ENCODE data around the gene EIF4E1B. TPM values are rescaled to one million over a fixed set of nuclear protein-coding genes. Genes with fewer than 3 reads are reported as not detected.
A peak's percentile ranks its signal among the peaks of the same experiment; 100 is the strongest.

Gene EIF4E1B
- total RNA-seq, 4 donors from 2014 or later, result not detected

DNA sequence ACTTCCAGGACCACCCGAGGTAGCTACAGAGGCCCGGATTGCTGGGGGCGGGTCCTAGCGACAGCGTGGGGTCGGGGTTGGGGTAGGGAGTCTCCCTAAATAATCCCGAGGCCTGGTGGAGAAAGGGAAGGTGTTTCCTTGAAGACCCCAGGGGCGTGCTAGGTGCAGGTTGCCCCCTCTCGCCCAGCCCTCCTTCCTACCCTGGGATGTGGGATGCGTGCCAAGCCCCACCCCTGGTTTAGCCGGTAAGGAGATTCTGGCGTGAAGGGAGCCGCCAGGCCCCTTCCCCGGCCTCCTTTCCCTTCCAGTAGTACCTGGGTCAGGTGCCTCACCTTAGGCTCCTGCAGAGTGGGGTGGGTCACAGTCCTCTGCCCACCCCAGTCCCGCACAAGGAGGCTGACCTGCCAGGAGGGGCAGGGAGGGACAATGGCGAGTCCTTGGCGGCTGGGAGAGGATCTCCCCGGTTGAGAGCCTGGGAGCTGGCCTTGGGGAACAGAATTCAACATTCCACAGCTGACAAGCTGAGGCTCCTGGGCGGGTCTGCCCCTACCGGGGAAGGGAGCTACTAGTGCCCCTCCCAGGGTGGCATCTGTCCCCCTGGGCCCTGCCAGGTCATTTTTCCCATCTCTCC, 17.5 kb downstream of the EIF4E1B start:
- peak overlapping the region; percentile 80 to 87 (median 83) for H3K27ac ChIP-seq (replicated peaks in 1 of 4)

DNA sequence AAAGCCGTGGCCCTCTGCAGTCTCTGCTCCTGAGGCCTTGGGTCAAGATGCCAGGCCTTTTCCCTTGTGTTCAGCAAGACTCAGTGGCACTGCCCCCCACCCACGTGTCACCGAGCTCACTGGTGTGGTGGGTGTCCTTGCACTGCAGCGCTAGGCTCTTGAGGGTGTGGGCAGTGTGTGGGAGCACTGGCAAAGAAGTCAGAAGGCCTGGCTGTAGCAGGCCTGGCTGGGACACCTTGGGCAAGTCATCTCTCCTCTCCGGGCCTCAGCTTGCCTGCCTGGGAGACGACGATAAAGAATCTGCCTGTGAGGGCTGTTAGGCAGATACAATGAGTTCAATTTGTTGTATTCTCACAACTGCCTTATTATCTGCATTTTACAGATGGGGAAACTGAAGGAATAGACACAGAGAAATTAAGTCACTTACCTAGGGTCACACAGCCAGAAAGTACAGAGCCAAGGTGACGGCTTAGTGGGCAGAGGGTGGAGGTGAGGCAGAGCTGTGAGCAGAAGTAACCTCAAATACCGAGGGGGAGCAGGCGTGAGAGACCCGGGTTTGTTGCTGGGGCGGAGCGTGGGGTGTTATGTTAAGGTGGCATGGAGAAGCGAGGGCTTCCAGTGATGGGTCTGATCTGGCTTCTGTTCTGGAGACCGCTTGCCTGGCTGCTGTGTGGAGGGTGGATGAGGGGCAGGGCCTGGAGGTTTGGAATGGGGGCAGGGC, 18.2 kb downstream of the EIF4E1B start:
- TF ChIP-seq POLR2AphosphoS5 (IDR thresholded peaks at IDR 0.05), result no peak
- no peak for TF ChIP-seq EP300 (IDR thresholded peaks at IDR 0.05)
- no peak for TF ChIP-seq POLR2A (IDR thresholded peaks at IDR 0.05; ENCODE audit: low read depth)

More for the DNA sequence above, 17.5 kb downstream of the EIF4E1B start:
- intact Hi-C loops (cut with DNase I), result loop anchor here (2.0 to 5.0 kb wide), 2 partner anchors 73 to 106 kb away; no protein-coding TSS in a partner anchor
- Histone ChIP-seq H3K36me3 (peaks cover 0 to 9% (median 4%) of the 10 kb centered on the region in 4 donors), H3K4me3 (peak overlapping the region; percentile 78 to 85 (median 84)), H3K9me3 (no peaks in the 10 kb centered on the region), H3K27me3 (no peaks in the 10 kb centered on the region), H3K4me1 (peaks cover 17 to 47% (median 39%) of the 10 kb centered on the region in 4 donors)
- no peak for TF ChIP-seq EP300 (IDR thresholded peaks at IDR 0.05)
- no peak for TF ChIP-seq POLR2AphosphoS5 (IDR thresholded peaks at IDR 0.05)
- TF ChIP-seq POLR2A (IDR thresholded peaks at IDR 0.05; ENCODE audit: low read depth), result no peak
- TF ChIP-seq, protein P1, sequence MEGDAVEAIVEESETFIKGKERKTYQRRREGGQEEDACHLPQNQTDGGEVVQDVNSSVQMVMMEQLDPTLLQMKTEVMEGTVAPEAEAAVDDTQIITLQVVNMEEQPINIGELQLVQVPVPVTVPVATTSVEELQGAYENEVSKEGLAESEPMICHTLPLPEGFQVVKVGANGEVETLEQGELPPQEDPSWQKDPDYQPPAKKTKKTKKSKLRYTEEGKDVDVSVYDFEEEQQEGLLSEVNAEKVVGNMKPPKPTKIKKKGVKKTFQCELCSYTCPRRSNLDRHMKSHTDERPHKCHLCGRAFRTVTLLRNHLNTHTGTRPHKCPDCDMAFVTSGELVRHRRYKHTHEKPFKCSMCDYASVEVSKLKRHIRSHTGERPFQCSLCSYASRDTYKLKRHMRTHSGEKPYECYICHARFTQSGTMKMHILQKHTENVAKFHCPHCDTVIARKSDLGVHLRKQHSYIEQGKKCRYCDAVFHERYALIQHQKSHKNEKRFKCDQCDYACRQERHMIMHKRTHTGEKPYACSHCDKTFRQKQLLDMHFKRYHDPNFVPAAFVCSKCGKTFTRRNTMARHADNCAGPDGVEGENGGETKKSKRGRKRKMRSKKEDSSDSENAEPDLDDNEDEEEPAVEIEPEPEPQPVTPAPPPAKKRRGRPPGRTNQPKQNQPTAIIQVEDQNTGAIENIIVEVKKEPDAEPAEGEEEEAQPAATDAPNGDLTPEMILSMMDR (IDR thresholded peaks at IDR 0.05), result no peak
- DNase-seq (ENCODE audit: extremely low spot score), result no peak
- WGBS, result 3% methylated on average over 11 of the region's 20 CpGs

DNA sequence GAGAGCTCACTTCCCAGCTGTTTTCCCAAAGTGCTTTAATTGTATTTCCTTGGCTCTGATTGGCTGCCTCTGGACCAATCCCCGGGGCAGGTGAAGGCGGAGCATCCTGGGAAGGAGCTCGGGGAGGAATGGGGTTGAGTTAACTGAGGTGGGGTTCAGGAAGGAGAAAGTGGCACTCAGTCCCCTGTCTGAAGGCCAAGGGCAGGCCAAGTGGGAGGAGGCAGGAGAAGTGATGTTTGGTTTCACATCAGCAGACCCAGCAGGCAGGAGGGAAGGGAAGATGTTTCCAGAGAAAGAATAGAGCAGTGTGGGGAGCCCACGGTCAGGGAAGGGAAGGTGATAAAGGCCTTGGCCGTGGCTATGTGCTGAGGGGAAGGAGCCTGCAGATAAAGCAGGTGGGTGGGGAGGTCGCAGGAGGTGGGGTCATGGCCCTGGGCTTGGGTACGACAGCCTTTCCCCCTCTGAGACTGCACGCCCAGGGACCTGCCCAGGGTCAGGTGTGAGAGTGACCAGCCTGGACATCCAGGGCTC, 19.9 kb downstream of the EIF4E1B start:
- Histone ChIP-seq H3K4me3 (no peak overlapping the region), H3K9me3 (no peaks in the 10 kb centered on the region), H3K4me1 (peaks cover 17 to 47% (median 39%) of the 10 kb centered on the region in 4 donors), H3K27me3 (no peaks in the 10 kb centered on the region), H3K27ac (replicated peaks in 1 of 4) (no peak overlapping the region), H3K36me3 (peaks cover 7 to 33% (median 28%) of the 10 kb centered on the region in 4 donors)
- no peak for DNase-seq (ENCODE audit: extremely low spot score)
- 83% methylated on average over 8 of the region's 8 CpGs for WGBS
- intact Hi-C loops (cut with DNase I), result no loop called here
- TF ChIP-seq EP300 (IDR thresholded peaks at IDR 0.05) (no peak), POLR2A (IDR thresholded peaks at IDR 0.05; ENCODE audit: low read depth) (no peak), POLR2AphosphoS5 (IDR thresholded peaks at IDR 0.05) (no peak)
- TF ChIP-seq, protein P1 (IDR thresholded peaks at IDR 0.05), result no peak

More for the DNA sequence above, 18.2 kb downstream of the EIF4E1B start:
- Histone ChIP-seq H3K36me3 (peaks cover 4 to 15% (median 11%) of the 10 kb centered on the region in 4 donors), H3K27me3 (no peaks in the 10 kb centered on the region), H3K9me3 (no peaks in the 10 kb centered on the region), H3K4me1 (peaks cover 17 to 47% (median 39%) of the 10 kb centered on the region in 4 donors), H3K27ac (replicated peaks in 1 of 4) (peak overlapping the region; percentile 80 to 87 (median 83)), H3K4me3 (peak overlapping the region; percentile 78 to 85 (median 84))
- 78% methylated on average over 12 of the region's 15 CpGs for WGBS
- no peak for DNase-seq (ENCODE audit: extremely low spot score)
- intact Hi-C loops (cut with DNase I), result loop anchor here (5.0 kb wide), 1 partner anchor 106 kb away; no protein-coding TSS in a partner anchor

DNA sequence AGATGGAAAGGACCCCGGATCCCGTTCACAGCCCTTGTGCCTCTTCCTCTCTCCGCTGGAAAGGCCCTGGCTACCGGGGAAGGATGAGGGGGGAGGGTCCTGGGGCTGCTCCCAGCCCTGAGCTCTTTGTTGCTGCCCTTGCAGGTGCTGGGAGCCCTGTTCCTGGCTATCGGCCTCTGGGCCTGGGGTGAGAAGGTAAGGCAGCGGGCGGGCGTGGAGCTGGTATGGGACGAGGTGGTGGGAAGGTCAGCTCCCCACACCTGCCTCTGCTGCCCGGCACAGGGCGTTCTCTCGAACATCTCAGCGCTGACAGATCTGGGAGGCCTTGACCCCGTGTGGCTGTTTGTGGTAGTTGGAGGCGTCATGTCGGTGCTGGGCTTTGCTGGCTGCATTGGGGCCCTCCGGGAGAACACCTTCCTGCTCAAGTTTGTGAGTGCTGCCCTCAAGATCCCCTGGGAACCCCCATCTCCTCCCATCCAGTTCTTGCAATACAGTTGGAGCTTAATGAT, 21.1 kb downstream of the EIF4E1B start:
- Histone ChIP-seq H3K9me3 (no peaks in the 10 kb centered on the region), H3K27ac (replicated peaks in 1 of 4) (no peak overlapping the region), H3K4me3 (no peak overlapping the region), H3K27me3 (no peaks in the 10 kb centered on the region), H3K36me3 (peaks cover 7 to 44% (median 39%) of the 10 kb centered on the region in 4 donors), H3K4me1 (peaks cover 17 to 44% (median 37%) of the 10 kb centered on the region in 4 donors)
- no peak for DNase-seq (ENCODE audit: extremely low spot score)
- TF ChIP-seq POLR2AphosphoS5 (IDR thresholded peaks at IDR 0.05) (no peak), EP300 (IDR thresholded peaks at IDR 0.05) (no peak), POLR2A (IDR thresholded peaks at IDR 0.05; ENCODE audit: low read depth) (no peak)
- TF ChIP-seq, protein P1 (IDR thresholded peaks at IDR 0.05), result no peak
- intact Hi-C loops (cut with DNase I), result no loop called here
- 85% methylated on average over 12 of the region's 17 CpGs for WGBS
